Endometrial microvascular endothelial cells (primary cell): ENCODE measurements around the gene ZNF705A. TPM values are rescaled to one million over a fixed set of nuclear protein-coding genes. Genes with fewer than 3 reads are reported as not detected.
"Not testable (repeated sequence)": the region's sequence is repeated elsewhere in the genome, so short reads cannot be mapped to it uniquely, and the experiment has no call there.

ENCODE experiments used
- in situ Hi-C: cut with HindIII; loops from 2 replicates; pipeline ENCODE4 v1.10.0; 2017; ENCODE audit warnings: low sequenced_read_pairs, low pct_unique_long_range_greater_than_20kb; ENCODE audit errors: inconsistent ontology term
- total RNA-seq: library from RNA; depleted of rRNA; stranded (reverse); fragments of >200 nt; gene quantifications from one replicate; pipeline ENCODE4 v1.2.3, GENCODE V29; 2015; ENCODE audit errors: inconsistent ontology term

Gene ZNF705A
- total RNA-seq: not detected

DNA sequence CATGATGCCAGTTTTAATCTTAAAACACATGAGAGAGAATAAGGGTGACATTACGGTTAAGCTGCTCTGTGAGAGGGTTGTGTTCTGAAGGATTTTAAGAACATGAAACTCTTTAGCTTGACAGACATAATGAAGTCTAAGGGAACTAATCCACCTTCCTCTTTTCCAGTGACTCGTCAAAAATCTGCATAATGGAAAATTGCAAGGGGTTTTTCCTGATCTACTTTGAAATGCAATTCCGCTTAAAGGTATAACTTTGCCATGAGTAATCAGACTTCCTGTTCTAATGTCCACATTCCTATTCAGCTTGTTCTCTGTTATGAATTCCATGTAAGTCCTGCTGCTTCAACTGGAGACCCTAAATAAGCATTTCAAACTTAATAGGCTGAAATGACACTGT is at the start of gene ZNF705A:
Gene ZNF705A, plus strand, starts transcription at position 171 of the 400 bp plus-strand sequence. CDS start 15,611 bp downstream, outside the sequence.
- in situ Hi-C loops: no loop called here

GRCh38 chr12:8108808-8109398 is 47.9 kb upstream of the ZNF705A start:
- in situ Hi-C loops: no loop called here

DNA sequence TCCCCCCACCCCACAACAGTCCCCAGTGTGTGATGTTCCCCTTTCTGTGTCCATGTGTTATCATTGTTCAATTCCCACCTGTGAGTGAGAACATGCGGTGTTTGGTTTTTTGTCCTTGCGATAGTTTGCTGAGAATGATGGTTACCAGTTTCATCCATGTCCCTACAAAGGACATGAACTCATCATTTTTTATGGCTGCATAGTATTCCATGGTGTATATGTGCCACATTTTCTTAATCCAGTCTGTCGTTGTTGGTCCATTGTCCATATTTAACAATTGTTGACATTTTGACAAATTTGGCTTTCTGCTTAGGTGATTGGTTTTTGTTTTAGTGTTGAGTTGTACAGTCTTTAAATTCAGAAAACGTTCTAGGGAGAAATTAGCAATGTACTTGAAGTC is 43.7 kb upstream of the ZNF705A start:
- in situ Hi-C loops: not testable (repeated sequence)

DNA sequence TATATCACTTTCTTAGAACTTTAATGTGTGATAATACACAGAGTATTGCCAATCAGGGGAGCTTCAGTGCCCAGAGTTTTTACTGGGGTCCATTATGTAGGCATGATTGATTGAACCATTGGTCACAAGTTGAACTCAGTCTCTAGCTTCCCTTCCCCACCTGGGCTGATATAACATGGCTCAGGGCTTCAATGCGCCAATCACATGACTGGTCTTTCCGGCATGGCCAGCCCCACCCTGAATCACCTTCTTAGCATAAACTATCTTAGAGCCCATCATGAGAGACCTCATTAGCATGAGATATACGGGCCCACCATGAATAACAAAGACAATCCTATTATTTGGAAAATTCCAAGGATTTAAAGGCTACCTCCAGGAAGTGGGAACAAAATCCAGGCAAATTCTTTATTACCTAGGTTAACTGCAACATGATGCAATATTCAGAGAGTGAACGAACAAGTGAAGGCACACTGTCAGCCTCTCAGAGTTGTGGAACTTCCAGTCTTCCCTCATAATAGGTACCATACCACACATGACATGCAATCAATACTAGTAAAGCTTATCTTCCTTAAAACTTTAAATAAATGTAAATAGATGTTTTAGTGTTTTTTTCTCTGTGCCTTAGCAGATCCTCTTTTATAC is 36.6 kb upstream of the ZNF705A start:
- in situ Hi-C loops: no loop called here

DNA sequence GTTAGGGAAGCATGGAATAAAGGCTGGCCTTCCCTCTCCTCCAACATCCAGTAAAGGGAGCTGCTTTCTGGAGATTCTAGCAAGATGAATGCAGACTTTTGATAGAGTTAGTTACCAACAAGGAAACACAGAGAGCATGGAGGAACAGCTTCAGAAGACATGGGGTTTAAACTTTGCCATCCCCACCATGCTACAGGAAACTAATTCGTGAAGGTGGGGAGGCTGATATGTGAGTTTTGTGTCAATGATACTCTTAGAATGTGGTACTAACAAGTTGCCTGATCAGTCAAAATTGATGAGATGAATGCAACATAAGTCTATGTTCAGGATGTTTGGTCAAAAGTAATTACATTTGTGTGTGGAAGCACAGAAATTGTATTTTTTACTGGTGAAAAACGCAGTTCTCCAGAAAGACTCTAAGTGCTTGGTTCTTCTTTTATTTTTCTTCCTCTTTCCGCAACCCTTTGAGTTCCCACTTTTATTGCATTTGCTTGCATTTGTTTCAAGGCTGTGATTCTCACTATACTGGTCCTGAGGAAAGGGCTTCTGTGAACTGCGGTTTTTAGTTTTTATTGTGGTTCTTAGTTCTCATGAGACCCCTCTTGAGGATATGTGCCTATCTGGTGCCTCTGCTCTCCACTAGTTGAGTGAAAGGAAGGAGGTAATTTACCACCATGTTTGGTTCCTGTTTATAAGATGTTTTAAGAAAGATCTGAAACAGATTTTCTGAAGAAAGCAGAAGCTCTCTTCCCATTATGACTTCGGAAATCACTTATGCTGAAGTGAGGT is 33.5 kb upstream of the ZNF705A start, which contains the start of gene CLEC4A:
Gene CLEC4A, plus strand, starts transcription at position 494 of the 789 bp plus-strand sequence. Its CDS starts 262 bp downstream, at position 756.
- in situ Hi-C loops: no loop called here

DNA sequence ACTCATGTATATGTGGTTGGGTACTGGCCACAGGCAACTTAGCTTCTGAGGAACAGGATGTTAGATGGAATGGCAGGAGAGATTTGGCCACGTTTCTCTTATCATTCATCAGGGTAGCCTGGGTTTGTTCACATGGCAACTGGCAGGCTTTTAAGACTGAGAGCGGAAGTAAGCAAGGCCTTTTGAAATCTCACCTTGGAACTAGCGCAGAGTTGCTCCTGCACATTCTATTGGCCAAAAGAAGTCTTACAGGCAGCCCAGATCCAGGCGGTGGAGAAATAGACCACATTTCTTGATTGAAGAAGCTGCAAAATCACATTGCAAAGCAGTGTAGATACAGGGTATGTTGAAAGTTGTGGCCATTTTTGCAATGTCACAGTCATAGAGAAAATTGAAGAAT is 29.7 kb upstream of the ZNF705A start:
- in situ Hi-C loops: no loop called here

DNA sequence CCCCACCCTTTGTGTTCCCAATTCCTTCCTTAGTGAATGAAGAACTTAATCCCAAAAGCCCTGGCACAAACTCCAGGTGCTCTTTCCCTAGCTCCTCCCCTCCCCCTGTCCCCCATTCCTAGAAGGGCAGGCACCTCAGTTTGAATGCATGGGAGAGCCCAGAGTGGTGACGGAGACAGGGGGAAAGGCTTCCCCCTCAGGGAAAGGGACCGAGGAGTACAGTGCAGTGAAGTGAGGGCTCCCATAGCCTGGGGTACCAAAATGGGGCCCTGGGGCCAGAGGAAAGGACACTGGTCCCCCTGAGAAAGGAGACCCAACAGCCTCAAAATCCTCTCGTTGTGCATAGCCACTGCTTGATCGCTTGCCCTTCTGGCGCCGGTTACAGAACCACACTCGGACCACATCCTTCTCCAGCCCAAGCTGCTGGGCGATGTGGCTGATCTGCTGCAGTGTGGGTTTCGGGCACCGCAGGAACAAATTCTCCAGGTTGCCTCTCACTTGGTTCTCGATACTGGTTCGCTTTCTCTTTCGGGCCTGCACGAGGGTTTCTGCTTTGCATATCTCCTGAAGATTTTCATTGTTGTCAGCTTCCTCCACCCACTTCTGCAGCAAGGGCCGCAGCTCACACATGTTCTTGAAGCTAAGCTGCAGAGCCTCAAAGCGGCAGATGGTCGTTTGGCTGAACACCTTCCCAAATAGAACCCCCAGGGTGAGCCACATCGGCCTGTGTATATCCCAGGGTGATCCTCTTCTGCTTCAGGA is 23.0 kb upstream of the ZNF705A start:
- in situ Hi-C loops: not testable (repeated sequence)

DNA sequence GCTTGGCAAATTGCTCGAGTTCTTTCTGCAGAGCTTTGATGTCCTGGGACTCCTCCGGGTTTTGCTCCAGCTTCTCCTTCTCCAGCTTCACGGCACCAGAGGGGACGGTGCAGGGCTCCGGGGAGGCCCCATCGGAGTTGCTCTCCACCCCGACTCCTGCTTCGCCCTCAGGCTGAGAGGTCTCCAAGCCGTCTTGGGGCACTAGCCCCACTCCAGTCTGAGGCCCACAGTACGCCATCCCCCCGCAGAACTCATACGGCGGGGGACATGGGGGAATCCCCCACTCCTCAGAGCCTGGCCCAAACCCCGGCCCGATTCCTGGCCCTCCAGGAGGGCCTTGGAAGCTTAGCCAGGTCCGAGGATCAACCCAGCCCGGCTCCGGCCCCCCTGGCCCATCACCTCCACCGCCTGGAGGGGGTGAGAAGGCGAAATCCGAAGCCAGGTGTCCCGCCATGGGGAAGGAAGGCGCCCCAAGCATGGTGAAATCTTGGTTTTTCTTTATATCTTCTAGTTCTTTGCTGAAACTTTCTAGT is 22.4 kb upstream of the ZNF705A start:
- in situ Hi-C loops: not testable (repeated sequence)

GRCh38 chr12:8141647-8142046 is 15.2 kb upstream of the ZNF705A start:
- in situ Hi-C loops: not testable (repeated sequence)

DNA sequence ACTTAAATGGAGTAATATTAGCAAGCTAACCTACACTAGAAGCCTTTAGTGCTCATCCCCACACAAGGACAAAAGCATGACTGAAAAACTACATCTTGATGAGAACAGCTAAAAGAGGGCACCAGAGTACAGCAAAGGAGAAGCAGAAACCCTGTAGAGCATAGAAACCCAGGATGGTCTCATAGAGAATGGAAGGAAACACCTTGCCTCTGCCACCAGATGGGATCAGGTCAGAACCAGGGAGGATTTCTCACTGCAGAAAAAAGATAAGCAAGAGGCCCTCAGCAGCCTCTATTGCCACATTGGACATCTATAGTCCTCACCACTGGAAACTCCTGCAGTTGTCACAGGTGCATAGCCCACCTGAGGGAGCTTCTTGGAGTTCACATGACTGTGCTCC is 13.6 kb upstream of the ZNF705A start:
- in situ Hi-C loops: no loop called here

DNA sequence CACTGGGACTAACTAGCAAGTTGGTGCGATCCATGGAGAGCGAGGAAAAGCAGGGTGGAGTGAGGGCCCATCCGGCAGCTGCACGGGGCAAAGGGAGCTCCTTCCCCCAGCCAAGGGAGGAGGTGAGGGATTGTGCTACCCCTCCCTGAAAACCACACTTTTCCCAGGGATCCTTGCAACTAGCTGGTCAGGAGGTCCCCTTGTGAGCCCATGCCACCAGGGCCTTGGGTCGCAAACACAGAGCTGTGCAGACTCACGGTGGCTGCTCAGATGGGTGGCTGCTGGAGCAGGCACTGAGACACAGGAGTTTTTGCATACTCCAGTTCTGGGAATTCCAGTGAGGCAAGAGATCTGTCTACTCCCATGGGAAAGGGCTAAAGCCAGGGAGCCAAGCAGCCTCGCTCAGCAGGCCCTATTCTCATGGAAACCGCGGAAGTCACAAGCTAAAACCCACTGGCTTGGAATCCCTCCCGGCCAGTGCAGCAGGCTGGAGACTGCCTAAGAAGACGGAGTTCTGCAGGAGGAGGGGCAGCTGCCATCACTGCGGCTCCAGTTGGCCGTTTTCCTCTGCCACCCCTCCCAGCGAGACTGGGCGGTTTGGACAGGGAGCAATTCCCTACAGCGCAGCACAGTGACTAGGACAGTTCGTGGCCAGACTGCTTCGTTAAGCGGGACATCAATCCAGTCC is 10.9 kb upstream of the ZNF705A start:
- in situ Hi-C loops: no loop called here

DNA sequence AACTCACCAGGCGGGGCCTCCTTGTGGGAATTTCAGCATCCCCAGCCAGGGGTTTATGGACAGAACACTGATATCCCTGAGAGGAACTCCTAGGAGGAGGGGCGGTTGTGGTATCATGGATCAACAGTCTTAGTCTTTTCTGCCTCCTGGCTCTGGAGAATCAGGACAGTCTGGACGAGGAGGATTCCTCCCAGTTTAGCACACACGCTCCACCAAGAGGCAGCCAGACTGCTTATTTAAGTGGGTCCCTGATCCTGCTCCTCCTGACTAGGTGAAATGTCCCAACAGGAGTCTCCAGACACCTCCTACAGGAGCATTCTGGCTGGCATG is 10.4 kb upstream of the ZNF705A start:
- in situ Hi-C loops: no loop called here

DNA sequence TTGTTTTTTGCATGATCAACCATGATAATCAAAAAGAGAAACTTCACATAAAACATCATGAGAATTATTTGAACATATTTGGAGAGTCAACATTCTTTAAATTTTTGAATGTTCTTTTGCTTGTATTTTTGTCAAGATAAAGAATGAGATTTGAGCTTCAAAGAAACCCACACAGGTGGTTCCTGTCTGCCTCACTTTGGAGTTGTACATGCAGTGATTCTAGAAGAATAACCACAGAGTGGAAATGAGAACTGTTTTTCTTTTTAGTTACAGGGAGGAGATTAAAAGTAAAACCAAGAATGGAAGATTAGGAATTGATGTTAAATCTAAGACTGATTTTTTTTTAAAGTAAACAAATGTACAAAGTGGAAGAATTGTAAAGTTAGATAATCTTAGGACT is 2.3 kb upstream of the ZNF705A start:
- in situ Hi-C loops: no loop called here

- in situ Hi-C loops: no loop called here
Observed at GRCh38 chr12:8156416-8156815, 399 bp upstream of the ZNF705A start.

DNA sequence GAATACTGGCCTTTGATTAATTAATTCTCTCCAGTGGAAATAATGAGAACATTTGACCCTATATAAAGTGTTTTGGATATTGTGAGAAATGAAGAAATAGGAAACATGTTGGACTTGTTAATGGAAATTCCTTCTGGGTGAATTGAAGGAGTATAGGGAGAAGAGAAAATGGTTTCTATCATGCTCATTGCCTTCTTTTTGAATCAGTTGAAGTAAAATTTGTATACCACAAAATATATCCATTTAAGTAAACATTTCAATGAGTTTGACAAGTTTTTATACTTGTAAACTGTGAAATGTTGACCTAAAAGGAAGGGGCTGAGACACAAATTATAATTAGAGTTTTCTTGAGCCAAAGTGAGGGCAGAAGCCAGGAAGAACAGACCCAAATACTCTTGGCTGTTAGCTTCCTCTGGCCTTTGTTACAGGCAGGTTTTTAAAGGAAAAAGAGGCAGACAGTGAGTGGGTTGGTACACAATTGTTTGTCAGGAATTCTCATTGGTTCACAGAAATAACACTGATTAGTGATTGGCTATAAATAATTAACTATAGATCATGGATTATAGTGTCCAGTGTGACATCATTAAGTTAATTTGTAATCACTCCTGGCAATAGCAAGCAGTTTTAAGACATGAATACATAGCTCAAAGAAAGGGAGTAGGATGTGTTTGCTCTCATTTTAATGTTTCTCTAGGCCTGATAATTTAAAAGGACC is 826 bp downstream of the ZNF705A start:
- in situ Hi-C loops: no loop called here

DNA sequence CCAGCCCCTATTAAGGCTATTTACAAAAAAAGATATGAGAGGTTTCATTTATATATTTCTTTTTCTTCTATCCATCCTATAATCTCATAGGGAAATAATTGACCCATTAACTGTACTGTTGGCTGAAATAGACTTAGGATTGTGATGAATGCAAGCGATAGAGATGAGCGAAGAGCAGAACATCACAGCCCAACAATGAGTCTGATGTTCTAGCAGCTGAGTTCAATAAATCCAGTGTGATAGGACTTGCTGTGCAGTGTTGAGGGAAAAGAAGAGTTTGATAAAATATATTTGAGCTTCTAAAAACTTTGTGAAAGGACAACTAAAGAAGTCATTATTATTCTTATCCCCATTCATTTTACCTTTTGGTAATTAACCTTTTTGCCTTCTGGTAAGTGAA is 16.1 kb downstream of the ZNF705A start:
- in situ Hi-C loops: not testable (repeated sequence)

- in situ Hi-C loops: not testable (repeated sequence)
Observed at GRCh38 chr12:8179989-8180585, 23.3 kb downstream of the ZNF705A start.

DNA sequence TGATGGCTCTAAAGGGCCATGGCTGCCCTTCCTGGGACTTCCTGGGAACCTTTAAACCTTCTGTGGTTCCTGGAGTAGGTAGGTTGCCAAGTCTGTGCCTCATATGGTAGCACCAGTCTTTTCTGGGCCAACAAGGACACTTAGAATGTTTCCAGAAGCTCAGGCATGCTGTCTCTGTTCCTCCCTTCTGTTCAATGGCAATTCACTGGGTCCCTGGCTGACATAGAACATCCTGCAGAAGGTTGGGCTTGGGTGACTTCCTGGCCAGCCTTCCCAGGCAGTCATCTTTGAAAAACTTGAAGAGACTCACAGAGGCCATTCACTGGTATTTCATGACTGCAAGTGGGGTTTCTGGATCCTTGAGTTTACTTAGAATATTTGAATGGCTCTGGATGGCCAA is 24.5 kb downstream of the ZNF705A start:
- in situ Hi-C loops: not testable (repeated sequence)
